ENCODE data around the gene CDK14.

Gene CDK14

DNA sequence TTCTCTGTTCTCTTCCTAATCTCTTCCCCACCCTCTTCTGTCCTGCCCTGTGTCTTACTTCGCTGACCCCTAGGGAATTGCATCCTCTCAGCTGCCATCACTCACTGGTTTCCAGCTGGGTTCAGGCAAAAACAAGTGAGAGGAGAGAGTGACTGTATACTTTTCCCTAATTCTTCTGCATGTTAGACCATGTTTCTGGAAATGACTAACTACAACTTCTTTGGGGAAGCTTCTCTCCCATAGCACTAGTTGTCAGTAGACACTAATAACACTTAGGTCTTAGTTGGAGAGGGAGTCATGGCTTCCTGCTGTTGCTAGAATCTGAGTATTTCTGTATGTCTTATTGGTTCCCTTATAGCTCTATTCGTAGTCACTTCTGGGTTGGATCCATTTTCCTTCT lies 369.1 kb downstream of the CDK14 start:
- H3K27ac ChIP-seq (ENCODE audit: low read depth, low read length, severe bottlenecking), result no peak overlapping the region
- no peaks in the 10 kb centered on the region for H3K9me3 ChIP-seq (ENCODE audit: control insufficient read depth, low read length)
- WGBS, 2 experiments (ENCODE audit: insufficient coverage in 2 of 2), result 80 to 88% methylated on average over 1 of the region's 2 CpGs
- H3K4me3 ChIP-seq (ENCODE audit: extremely low read depth, insufficient read depth, low read length, poor library complexity, severe bottlenecking), result no peak overlapping the region
- no peaks in the 10 kb centered on the region for H3K36me3 ChIP-seq (ENCODE audit: control insufficient read depth, insufficient read depth, low read length)
- no peaks in the 10 kb centered on the region for H3K4me1 ChIP-seq (ENCODE audit: control insufficient read depth, insufficient read depth, low read length, poor library complexity, severe bottlenecking)

DNA sequence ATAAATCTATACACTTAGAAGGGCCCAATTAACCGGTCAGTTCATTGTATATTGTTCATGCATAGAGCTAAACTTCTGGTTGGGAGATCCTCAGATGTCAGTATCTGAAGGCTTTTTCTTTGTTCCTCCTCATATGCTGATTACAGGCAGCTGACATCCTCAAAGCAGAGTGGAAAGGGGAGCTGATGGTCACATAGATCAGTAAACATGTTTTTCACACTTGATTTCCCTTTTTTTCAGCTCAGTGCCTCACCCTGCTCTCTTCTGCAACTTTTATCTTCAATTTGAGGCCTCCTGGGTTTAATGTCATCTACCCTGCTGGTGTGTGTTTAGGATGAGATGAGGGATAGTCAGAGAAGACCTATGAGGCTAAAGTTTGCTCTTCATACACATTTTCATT lies 370.2 kb downstream of the CDK14 start:
- H3K9me3 ChIP-seq (ENCODE audit: control insufficient read depth, low read length), result no peaks in the 10 kb centered on the region
- H3K36me3 ChIP-seq (ENCODE audit: control insufficient read depth, insufficient read depth, low read length), result no peaks in the 10 kb centered on the region
- no peaks in the 10 kb centered on the region for H3K4me1 ChIP-seq (ENCODE audit: control insufficient read depth, insufficient read depth, low read length, poor library complexity, severe bottlenecking)
- WGBS, 2 experiments (ENCODE audit: insufficient coverage in 2 of 2), result no CpG with 5 or more reads among the region's 1 CpG
- H3K4me3 ChIP-seq (ENCODE audit: extremely low read depth, insufficient read depth, low read length, poor library complexity, severe bottlenecking), result no peak overlapping the region
- H3K27ac ChIP-seq (ENCODE audit: low read depth, low read length, severe bottlenecking), result no peak overlapping the region

DNA sequence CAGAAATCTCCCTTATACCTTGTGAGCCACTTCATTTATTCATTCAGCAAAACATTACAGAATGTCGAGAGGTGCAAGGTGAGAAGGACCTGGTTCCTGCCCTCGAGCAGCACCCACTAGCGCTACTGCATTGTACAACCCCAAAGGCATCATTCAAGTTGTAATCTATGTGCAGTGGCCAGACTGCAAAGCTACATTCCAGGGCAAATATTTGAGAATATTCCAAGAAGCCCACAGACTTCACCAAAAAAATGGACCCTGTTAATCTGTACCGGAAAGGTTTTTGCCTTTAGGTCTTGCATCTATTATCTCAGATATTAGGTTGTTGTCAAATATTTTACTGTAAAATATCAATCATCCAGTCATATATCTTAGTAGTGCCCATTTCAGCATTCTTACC lies 372.8 kb downstream of the CDK14 start:
- no peak overlapping the region for H3K27ac ChIP-seq (ENCODE audit: low read depth, low read length, severe bottlenecking)
- 100% methylated on average over 2 of the region's 4 CpGs; no CpG with 5 or more reads in 1 of the 2 experiments for WGBS, 2 experiments (ENCODE audit: insufficient coverage in 2 of 2)
- H3K4me1 ChIP-seq (ENCODE audit: control insufficient read depth, insufficient read depth, low read length, poor library complexity, severe bottlenecking), result no peaks in the 10 kb centered on the region
- H3K9me3 ChIP-seq (ENCODE audit: control insufficient read depth, low read length), result peaks cover 8% of the 10 kb centered on the region
- no peak overlapping the region for H3K4me3 ChIP-seq (ENCODE audit: extremely low read depth, insufficient read depth, low read length, poor library complexity, severe bottlenecking)
- H3K36me3 ChIP-seq (ENCODE audit: control insufficient read depth, insufficient read depth, low read length), result peaks cover 10% of the 10 kb centered on the region

DNA sequence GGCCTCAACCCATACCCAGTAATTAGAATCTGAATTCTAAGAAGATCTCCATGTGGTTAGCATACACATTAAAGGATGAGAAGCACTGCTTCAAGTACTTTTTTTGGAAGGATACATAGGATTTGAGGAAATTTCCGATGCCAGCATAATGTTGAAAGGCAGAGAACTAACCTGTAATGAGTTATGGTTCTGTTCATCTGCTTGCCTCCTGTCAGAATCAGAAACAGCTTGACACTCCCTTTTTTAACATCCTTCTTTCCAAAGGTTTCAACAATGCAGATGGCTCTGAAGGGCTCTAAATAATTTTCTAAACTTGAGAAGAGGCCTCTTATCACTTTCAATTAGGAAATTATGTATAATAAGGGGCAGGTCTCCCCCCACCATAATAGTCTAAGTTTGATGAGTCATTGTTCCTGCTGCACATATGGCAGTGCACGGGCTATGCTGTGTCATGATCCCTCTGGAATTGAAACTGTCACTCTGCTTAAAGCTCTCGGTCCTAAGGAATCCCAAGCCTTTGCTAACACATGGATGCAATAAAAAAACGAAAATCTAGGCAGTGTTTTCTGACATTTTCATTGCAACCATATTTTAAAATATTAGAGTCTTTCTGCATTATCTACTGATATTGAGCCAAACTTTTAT lies 376.9 kb downstream of the CDK14 start:
- Histone ChIP-seq H3K4me1 (ENCODE audit: control insufficient read depth, insufficient read depth, low read length, poor library complexity, severe bottlenecking) (no peaks in the 10 kb centered on the region), H3K36me3 (ENCODE audit: control insufficient read depth, insufficient read depth, low read length) (peaks cover 19% of the 10 kb centered on the region), H3K4me3 (ENCODE audit: extremely low read depth, insufficient read depth, low read length, poor library complexity, severe bottlenecking) (no peak overlapping the region), H3K9me3 (ENCODE audit: control insufficient read depth, low read length) (peaks cover 26% of the 10 kb centered on the region), H3K27ac (ENCODE audit: low read depth, low read length, severe bottlenecking) (no peak overlapping the region)
- 87 to 100% methylated on average over 2 to 3 of the region's 4 CpGs for WGBS, 2 experiments (ENCODE audit: insufficient coverage in 2 of 2)

DNA sequence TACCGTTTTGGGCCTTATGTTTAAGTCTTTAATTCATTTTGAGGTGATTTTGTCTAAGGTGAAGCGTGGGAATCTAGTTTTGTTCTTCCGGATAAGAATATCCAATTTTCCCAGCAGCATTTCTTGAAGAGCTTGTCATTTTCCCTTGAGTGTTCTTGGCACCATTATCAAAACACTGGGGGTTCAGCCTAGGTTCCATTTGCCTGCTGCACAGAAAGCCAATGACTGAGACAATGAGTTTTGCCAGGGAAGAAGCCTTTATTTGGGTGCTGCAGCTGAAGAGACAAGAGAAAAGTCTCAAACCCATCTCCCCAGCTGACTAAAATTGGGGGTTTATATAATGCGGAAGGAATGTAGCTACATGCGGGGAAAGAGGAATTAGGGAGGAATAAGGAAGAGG lies 380.9 kb downstream of the CDK14 start:
- Histone ChIP-seq H3K4me3 (ENCODE audit: extremely low read depth, insufficient read depth, low read length, poor library complexity, severe bottlenecking) (no peak overlapping the region), H3K27ac (ENCODE audit: low read depth, low read length, severe bottlenecking) (no peak overlapping the region), H3K36me3 (ENCODE audit: control insufficient read depth, insufficient read depth, low read length) (peaks cover 22% of the 10 kb centered on the region), H3K9me3 (ENCODE audit: control insufficient read depth, low read length) (peaks cover 34% of the 10 kb centered on the region), H3K4me1 (ENCODE audit: control insufficient read depth, insufficient read depth, low read length, poor library complexity, severe bottlenecking) (no peaks in the 10 kb centered on the region)
- 94 to 100% methylated on average over 2 to 3 of the region's 5 CpGs for WGBS, 2 experiments (ENCODE audit: insufficient coverage in 2 of 2)

DNA sequence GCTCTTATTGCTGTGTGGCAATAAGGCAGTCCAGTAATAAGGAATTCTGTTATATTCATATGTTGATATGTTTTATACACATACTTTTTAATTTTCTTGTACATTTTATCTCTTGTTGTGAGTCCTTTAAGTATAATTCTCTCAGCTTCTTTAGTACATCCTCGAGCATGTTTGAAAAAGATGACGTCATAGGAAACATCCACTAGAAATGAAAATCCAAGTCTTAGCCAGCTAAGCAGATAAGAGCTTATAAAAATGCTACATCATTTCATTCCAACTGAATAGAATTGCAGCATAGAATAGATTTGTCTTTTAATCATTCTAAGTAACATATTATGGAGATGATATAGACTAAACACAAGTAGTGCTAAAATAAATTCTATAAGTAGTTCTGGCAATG lies 384.4 kb downstream of the CDK14 start:
- Histone ChIP-seq H3K4me3 (ENCODE audit: extremely low read depth, insufficient read depth, low read length, poor library complexity, severe bottlenecking) (no peak overlapping the region), H3K9me3 (ENCODE audit: control insufficient read depth, low read length) (peaks cover 31% of the 10 kb centered on the region), H3K4me1 (ENCODE audit: control insufficient read depth, insufficient read depth, low read length, poor library complexity, severe bottlenecking) (no peaks in the 10 kb centered on the region), H3K27ac (ENCODE audit: low read depth, low read length, severe bottlenecking) (no peak overlapping the region), H3K36me3 (ENCODE audit: control insufficient read depth, insufficient read depth, low read length) (peaks cover 15% of the 10 kb centered on the region)
- WGBS, 2 experiments (ENCODE audit: insufficient coverage in 2 of 2), result no CpG with 5 or more reads among the region's 2 CpGs

DNA sequence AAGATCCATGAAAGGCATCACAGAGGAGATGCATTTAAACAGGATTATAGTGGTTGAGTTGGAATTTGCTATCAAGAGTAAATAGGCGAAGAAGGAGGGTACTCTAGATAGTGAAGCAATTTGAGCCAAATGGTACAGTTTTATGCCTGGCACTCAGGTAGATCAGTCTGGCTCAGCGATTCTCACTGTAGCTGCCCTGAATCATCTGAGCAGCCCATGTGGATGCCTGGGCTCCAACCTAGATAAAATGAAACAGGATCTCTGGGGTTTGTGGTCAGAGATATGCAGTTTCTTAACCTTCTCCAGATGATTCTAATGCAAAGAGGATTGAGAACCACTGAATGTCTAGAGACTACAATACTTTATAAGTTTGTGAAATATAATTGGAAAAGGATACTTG lies 386.1 kb downstream of the CDK14 start:
- Histone ChIP-seq H3K9me3 (ENCODE audit: control insufficient read depth, low read length) (peaks cover 14% of the 10 kb centered on the region), H3K27ac (ENCODE audit: low read depth, low read length, severe bottlenecking) (no peak overlapping the region), H3K4me1 (ENCODE audit: control insufficient read depth, insufficient read depth, low read length, poor library complexity, severe bottlenecking) (no peaks in the 10 kb centered on the region), H3K36me3 (ENCODE audit: control insufficient read depth, insufficient read depth, low read length) (peaks cover 6% of the 10 kb centered on the region), H3K4me3 (ENCODE audit: extremely low read depth, insufficient read depth, low read length, poor library complexity, severe bottlenecking) (no peak overlapping the region)
- WGBS, 2 experiments (ENCODE audit: insufficient coverage in 2 of 2), result 97 to 100% methylated on average over 2 of the region's 2 CpGs

DNA sequence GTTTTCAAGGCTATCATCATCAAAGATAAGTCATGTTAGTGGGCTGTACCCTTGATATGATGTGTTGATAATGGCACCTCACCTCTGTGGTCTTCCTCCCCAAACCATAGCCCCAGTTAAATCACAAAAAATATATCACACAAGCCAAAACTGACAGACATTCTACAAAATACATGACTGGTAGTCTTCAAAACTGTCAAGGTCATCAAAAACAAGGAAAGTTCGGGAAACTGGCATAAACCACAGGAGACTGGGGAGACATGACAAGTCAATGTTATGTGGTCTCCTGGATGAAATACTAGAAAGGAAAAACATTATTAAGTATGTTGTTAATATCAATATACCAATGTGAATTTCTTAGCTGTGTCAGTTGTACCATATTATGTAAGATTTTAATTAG lies 388.6 kb downstream of the CDK14 start:
- no peaks in the 10 kb centered on the region for H3K4me1 ChIP-seq (ENCODE audit: control insufficient read depth, insufficient read depth, low read length, poor library complexity, severe bottlenecking)
- no peak overlapping the region for H3K27ac ChIP-seq (ENCODE audit: low read depth, low read length, severe bottlenecking)
- WGBS, 2 experiments (ENCODE audit: insufficient coverage in 2 of 2), result 100% methylated on average over 1 of the region's 1 CpG; no CpG with 5 or more reads in 1 of the 2 experiments
- no peak overlapping the region for H3K4me3 ChIP-seq (ENCODE audit: extremely low read depth, insufficient read depth, low read length, poor library complexity, severe bottlenecking)
- H3K36me3 ChIP-seq (ENCODE audit: control insufficient read depth, insufficient read depth, low read length), result peaks cover 6% of the 10 kb centered on the region
- H3K9me3 ChIP-seq (ENCODE audit: control insufficient read depth, low read length), result peaks cover 14% of the 10 kb centered on the region

DNA sequence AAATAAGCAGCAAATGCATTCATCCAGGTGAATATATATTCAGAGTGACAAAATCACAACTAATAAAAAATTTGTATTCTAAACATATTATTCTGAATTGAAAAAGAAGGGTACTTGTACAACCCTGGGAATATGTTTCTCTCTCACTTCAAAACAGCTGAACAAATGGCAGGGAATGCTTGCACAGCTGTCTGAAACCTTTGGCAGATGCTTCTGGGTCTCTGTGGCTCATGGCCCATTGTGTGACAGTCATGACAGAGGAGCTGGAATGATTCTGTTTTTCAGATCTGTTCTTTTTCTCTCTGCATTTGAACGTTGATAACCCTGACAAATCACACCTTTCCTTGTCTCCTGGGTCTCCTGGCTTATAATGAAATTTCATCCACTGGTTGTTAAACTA lies 392.4 kb downstream of the CDK14 start:
- no peaks in the 10 kb centered on the region for H3K4me1 ChIP-seq (ENCODE audit: control insufficient read depth, insufficient read depth, low read length, poor library complexity, severe bottlenecking)
- H3K9me3 ChIP-seq (ENCODE audit: control insufficient read depth, low read length), result no peaks in the 10 kb centered on the region
- no peak overlapping the region for H3K27ac ChIP-seq (ENCODE audit: low read depth, low read length, severe bottlenecking)
- H3K36me3 ChIP-seq (ENCODE audit: control insufficient read depth, insufficient read depth, low read length), result no peaks in the 10 kb centered on the region
- WGBS, 2 experiments (ENCODE audit: insufficient coverage in 2 of 2), result no CpG with 5 or more reads among the region's 1 CpG
- H3K4me3 ChIP-seq (ENCODE audit: extremely low read depth, insufficient read depth, low read length, poor library complexity, severe bottlenecking), result no peak overlapping the region

DNA sequence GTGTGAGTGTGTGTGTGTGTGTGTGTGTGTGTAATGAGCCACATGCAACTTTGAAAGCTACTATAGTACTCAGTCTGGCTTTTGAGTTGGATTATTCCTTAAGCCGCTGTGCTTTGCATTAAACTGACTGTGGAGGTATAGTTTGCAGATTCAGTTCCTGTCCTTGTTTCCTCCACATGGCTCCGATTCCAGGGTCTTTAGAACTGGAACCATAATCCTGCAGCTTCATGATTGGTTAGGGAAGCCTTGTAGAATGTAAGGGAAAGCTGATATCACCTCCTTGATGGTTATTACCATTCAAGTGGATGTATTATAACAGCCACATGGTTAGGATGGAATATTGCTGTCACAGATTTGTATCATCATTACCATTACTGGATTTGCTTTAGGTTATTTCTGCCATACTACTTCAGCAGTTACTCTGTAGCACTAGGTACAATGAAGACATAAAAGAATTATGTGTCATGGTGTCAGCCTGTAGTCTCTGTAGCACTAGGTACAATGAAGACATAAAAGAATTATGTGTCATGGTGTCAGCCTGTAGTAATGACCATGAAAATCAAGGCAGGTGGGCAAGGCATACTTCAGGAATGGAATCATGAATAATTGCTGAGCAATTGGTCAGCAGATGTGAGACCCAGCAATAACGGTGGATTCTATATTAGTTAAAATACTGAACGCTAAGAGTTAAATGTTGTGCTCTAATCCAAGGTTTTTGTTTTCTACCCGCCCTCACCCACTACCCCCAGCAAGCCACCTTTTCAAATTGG lies 393.1 kb downstream of the CDK14 start:
- Histone ChIP-seq H3K27ac (ENCODE audit: low read depth, low read length, severe bottlenecking) (no peak overlapping the region), H3K4me1 (ENCODE audit: control insufficient read depth, insufficient read depth, low read length, poor library complexity, severe bottlenecking) (no peaks in the 10 kb centered on the region), H3K36me3 (ENCODE audit: control insufficient read depth, insufficient read depth, low read length) (no peaks in the 10 kb centered on the region), H3K4me3 (ENCODE audit: extremely low read depth, insufficient read depth, low read length, poor library complexity, severe bottlenecking) (no peak overlapping the region), H3K9me3 (ENCODE audit: control insufficient read depth, low read length) (no peaks in the 10 kb centered on the region)
- 100% methylated on average over 1 of the region's 5 CpGs for WGBS, 2 experiments (ENCODE audit: insufficient coverage in 2 of 2)

DNA sequence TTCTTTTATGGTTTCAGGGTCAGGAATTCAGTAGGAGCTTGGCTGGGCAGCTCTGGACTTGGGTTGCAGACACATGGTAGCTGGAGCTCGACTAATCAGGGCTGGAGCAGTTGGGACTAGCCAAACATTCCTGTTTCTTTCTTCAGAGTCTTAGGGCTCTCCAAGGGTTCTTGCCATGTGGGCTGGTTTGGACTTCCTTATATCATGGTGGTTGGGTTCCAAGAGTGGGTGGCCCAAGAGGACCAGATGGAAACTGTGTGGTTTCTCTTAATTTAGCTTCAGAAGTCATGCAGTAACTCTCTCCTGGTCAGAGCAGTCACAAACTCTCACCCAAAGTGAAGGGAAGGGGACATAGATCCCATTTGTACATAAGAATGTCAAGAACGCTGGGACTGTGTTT lies 398.0 kb downstream of the CDK14 start:
- Histone ChIP-seq H3K36me3 (ENCODE audit: control insufficient read depth, insufficient read depth, low read length) (peaks cover 8% of the 10 kb centered on the region), H3K9me3 (ENCODE audit: control insufficient read depth, low read length) (no peaks in the 10 kb centered on the region), H3K4me1 (ENCODE audit: control insufficient read depth, insufficient read depth, low read length, poor library complexity, severe bottlenecking) (peaks cover 4% of the 10 kb centered on the region), H3K4me3 (ENCODE audit: extremely low read depth, insufficient read depth, low read length, poor library complexity, severe bottlenecking) (no peak overlapping the region), H3K27ac (ENCODE audit: low read depth, low read length, severe bottlenecking) (no peak overlapping the region)
- WGBS, 2 experiments (ENCODE audit: insufficient coverage in 2 of 2), result 86 to 88% methylated on average over 2 of the region's 2 CpGs

Data from mesodermal cell (in vitro differentiated cells).